ENCODE measurements around the gene GUK1.

The GUK1 gene

DNA sequence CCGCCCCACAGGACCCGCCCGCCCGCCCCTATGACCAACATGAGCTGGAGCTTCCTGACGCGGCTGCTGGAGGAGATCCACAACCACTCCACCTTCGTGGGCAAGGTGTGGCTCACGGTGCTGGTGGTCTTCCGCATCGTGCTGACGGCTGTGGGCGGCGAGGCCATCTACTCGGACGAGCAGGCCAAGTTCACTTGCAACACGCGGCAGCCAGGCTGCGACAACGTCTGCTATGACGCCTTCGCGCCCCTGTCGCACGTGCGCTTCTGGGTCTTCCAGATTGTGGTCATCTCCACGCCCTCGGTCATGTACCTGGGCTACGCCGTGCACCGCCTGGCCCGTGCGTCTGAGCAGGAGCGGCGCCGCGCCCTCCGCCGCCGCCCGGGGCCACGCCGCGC, 17.6 kb downstream of the GUK1 start:
- Histone ChIP-seq H3K27ac (ENCODE audit: low read length) (no peak overlapping the region), H2AFZ (ENCODE audit: low read depth, low read length) (no peak overlapping the region), H3K36me3 (ENCODE audit: insufficient read depth, low read length) (no peaks in the 10 kb centered on the region), H3K9ac (ENCODE audit: low read depth, low read length) (no peak overlapping the region), H3K27me3 (ENCODE audit: insufficient read depth, low read length, poor library complexity) (no peaks in the 10 kb centered on the region), H3K4me1 (ENCODE audit: insufficient read depth, low read length) (no peaks in the 10 kb centered on the region; the same call in 1 of the 2 replicates), H3K79me2 (ENCODE audit: insufficient read depth, low read length) (no peaks in the 10 kb centered on the region), H3K4me2 (ENCODE audit: insufficient read depth, low read length) (no peak overlapping the region), H3K4me3 (ENCODE audit: low read depth in 1 of 2, low read length in 2 of 2) (no peak overlapping the region), H3K9me3 (ENCODE audit: insufficient read depth, low read length, severe bottlenecking) (no peaks in the 10 kb centered on the region), H4K20me1 (ENCODE audit: insufficient read depth, low read length) (peaks cover 17% of the 10 kb centered on the region)
- ATAC-seq (ENCODE audit: insufficient read depth, low read depth), result no peak
- no peak for TF ChIP-seq EZH2 (IDR thresholded peaks at IDR 0.05; ENCODE audit: borderline replicate concordance, low read depth, low read length, severe bottlenecking)
- TF ChIP-seq, protein P1, sequence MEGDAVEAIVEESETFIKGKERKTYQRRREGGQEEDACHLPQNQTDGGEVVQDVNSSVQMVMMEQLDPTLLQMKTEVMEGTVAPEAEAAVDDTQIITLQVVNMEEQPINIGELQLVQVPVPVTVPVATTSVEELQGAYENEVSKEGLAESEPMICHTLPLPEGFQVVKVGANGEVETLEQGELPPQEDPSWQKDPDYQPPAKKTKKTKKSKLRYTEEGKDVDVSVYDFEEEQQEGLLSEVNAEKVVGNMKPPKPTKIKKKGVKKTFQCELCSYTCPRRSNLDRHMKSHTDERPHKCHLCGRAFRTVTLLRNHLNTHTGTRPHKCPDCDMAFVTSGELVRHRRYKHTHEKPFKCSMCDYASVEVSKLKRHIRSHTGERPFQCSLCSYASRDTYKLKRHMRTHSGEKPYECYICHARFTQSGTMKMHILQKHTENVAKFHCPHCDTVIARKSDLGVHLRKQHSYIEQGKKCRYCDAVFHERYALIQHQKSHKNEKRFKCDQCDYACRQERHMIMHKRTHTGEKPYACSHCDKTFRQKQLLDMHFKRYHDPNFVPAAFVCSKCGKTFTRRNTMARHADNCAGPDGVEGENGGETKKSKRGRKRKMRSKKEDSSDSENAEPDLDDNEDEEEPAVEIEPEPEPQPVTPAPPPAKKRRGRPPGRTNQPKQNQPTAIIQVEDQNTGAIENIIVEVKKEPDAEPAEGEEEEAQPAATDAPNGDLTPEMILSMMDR (IDR thresholded peaks at IDR 0.05; ENCODE audit: borderline replicate concordance, extremely low read depth, low read length, poor library complexity, severe bottlenecking), result no peak
- DNase-seq, result no peak

- Histone ChIP-seq H3K4me1 (ENCODE audit: insufficient read depth, low read length) (no peaks in the 10 kb centered on the region; the same call in 1 of the 2 replicates), H3K9me3 (ENCODE audit: insufficient read depth, low read length, severe bottlenecking) (no peaks in the 10 kb centered on the region), H3K27me3 (ENCODE audit: insufficient read depth, low read length, poor library complexity) (no peaks in the 10 kb centered on the region), H3K79me2 (ENCODE audit: insufficient read depth, low read length) (no peaks in the 10 kb centered on the region), H3K9ac (ENCODE audit: low read depth, low read length) (no peak overlapping the region), H2AFZ (ENCODE audit: low read depth, low read length) (no peak overlapping the region), H4K20me1 (ENCODE audit: insufficient read depth, low read length) (peaks cover 17% of the 10 kb centered on the region), H3K4me3 (ENCODE audit: low read depth in 1 of 2, low read length in 2 of 2) (no peak overlapping the region), H3K36me3 (ENCODE audit: insufficient read depth, low read length) (no peaks in the 10 kb centered on the region), H3K27ac (ENCODE audit: low read length) (no peak overlapping the region), H3K4me2 (ENCODE audit: insufficient read depth, low read length) (no peak overlapping the region)
- TF ChIP-seq, protein P1 (IDR thresholded peaks at IDR 0.05; ENCODE audit: borderline replicate concordance, extremely low read depth, low read length, poor library complexity, severe bottlenecking), result no peak
- TF ChIP-seq EZH2 (IDR thresholded peaks at IDR 0.05; ENCODE audit: borderline replicate concordance, low read depth, low read length, severe bottlenecking), result no peak
- no peak for ATAC-seq (ENCODE audit: insufficient read depth, low read depth)
- DNase-seq, result no peak
These were observed 18.3 kb downstream of the GUK1 start for GRCh38 chr1:228158151-228159007.

GRCh38 chr1:228159008-228159665, 19.1 kb downstream of the GUK1 start:
- DNase-seq (no peak), ATAC-seq (ENCODE audit: insufficient read depth, low read depth) (no peak)
- Histone ChIP-seq H2AFZ (ENCODE audit: low read depth, low read length) (no peak overlapping the region), H3K9me3 (ENCODE audit: insufficient read depth, low read length, severe bottlenecking) (no peaks in the 10 kb centered on the region), H3K4me1 (ENCODE audit: insufficient read depth, low read length) (no peaks in the 10 kb centered on the region; the same call in 1 of the 2 replicates), H3K4me2 (ENCODE audit: insufficient read depth, low read length) (no peak overlapping the region), H3K27me3 (ENCODE audit: insufficient read depth, low read length, poor library complexity) (no peaks in the 10 kb centered on the region), H4K20me1 (ENCODE audit: insufficient read depth, low read length) (peaks cover 16% of the 10 kb centered on the region), H3K9ac (ENCODE audit: low read depth, low read length) (no peak overlapping the region), H3K36me3 (ENCODE audit: insufficient read depth, low read length) (no peaks in the 10 kb centered on the region), H3K4me3 (ENCODE audit: low read depth in 1 of 2, low read length in 2 of 2) (no peak overlapping the region), H3K27ac (ENCODE audit: low read length) (no peak overlapping the region), H3K79me2 (ENCODE audit: insufficient read depth, low read length) (no peaks in the 10 kb centered on the region)
- TF ChIP-seq EZH2 (IDR thresholded peaks at IDR 0.05; ENCODE audit: borderline replicate concordance, low read depth, low read length, severe bottlenecking), result no peak
- TF ChIP-seq, protein P1 (IDR thresholded peaks at IDR 0.05; ENCODE audit: borderline replicate concordance, extremely low read depth, low read length, poor library complexity, severe bottlenecking), result no peak
